Uterus (tissue), 4 donors: ENCODE data around the gene GCSH. TPM values are rescaled to one million over a fixed set of nuclear protein-coding genes. Genes with fewer than 3 reads are reported as not detected.
A peak's percentile ranks its signal among the peaks of the same experiment; 100 is the strongest.

Experiments
- DNase-seq, 2 donors: peaks; one replicate each; pipeline ENCODE4 v3.0.0-alpha.2; 2019 to 2020
- H3K27ac ChIP-seq, 2 donors: fragments of 200-600 bp; sonication (generic); 1 replicate in 1 of 2; 2 replicates in 1 of 2; pipeline ENCODE4 v1.5.1; 2016 to 2018
- H3K27me3 ChIP-seq, 2 donors: fragments of 200-600 bp; sonication (generic); one replicate each; pipeline ENCODE4 v1.5.1; 2018 to 2019; ENCODE audit warnings: control low read depth in 1 of 2
- H3K36me3 ChIP-seq, 2 donors: fragments of 200-600 bp; sonication (generic); one replicate each; pipeline ENCODE4 v1.5.1; 2019; ENCODE audit warnings: control low read depth in 1 of 2
- H3K4me1 ChIP-seq, 2 donors: fragments of 200-600 bp; sonication (generic); one replicate each; pipeline ENCODE4 v1.5.1; 2018 to 2019; ENCODE audit warnings: control low read depth in 1 of 2
- H3K4me3 ChIP-seq, 2 donors: fragments of 200-600 bp; sonication (generic); 1 replicate in 1 of 2; 2 replicates in 1 of 2; pipeline ENCODE4 v1.5.1; 2018 to 2019; ENCODE audit warnings: mild to moderate bottlenecking in 1 of 2
- H3K9me3 ChIP-seq, 2 donors: fragments of 200-600 bp; sonication (generic); one replicate each; pipeline ENCODE4 v1.5.1; 2019; ENCODE audit warnings: control low read depth in 1 of 2
- POLR2A ChIP-seq, 2 donors: fragments of 450-650 bp; IDR thresholded peaks; one replicate each; pipeline ENCODE4 v1.6.1; 2016; ENCODE audit warnings: antibody characterized with exemption in 2 of 2, mild to moderate bottlenecking in 1 of 2, moderate library complexity in 1 of 2
- intact Hi-C: fragments of 100-400 bp; cut with DNase I; formaldehyde crosslinking; loops from one replicate; pipeline ENCODE4 v1.15.1; 2023; ENCODE audit warnings: low total_unique reads
- total RNA-seq, 4 donors: library from RNA; depleted of rRNA in 3 of 4; stranded (reverse); fragments of >200 nt in 3 of 4; gene quantifications; one replicate each; pipeline versions ENCODE4 v1.1.0 to v1.2.4, GENCODE V29; 2014 to 2023
- TF ChIP-seq, protein P1 (sequence below), 4 experiments: fragments of 200-600 bp in 2 of 4; fragments of 450-650 bp in 2 of 4; sonication (generic) in 2 of 4; IDR thresholded peaks; one replicate each; pipeline ENCODE4 v1.5.1; 2016 to 2019; ENCODE audit warnings: antibody characterized with exemption in 4 of 4, mild to moderate bottlenecking in 2 of 4, moderate library complexity in 1 of 4
- donor health status: DM: yes; HTN: yes; CAD: no.

The GCSH gene
- 10 to 100 TPM; 32.1 to 83.8 (median 38.5) TPM for total RNA-seq

DNA sequence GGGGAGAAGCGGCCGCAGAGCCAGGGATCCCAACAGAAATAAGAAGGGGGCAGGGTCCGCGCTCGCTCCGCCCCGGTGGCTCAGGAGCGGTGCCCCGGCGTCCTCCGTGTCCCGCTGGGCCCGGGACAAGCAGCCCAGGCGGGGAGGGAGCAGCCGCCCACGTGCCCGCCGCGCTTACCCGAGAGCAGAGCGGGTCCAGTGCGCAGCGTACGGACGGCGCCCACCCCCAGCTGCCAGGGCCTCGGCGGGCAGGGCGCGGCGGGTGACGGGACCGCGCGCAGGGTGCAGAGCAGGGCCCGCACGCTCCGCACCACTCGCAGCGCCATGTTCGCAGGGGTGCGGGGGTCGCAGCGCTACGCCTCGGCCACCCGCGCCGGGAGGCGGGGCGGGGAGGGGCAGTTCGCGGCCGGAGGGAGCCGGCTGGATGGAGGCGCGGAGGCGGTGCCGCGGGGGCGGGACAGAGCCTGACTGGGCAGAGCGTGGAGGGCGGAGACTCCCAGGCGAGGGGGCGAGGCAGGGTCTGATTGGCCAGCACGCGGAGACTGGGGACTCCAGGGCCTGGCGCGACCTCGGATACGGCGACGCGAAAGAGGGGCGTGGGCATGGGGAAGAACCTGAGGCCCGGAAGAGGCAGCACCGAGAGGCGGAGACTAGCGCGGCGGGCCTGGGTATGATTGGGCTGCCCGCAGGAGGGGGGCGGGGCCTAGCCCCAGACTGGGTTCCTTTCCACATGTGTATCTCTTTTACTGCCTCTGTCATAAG lies at the start of gene GCSH:
Gene GCSH (minus strand): TSS at position 443 of the 762 bp plus-strand sequence. CDS start 117 bp downstream, at position 326.
- TF ChIP-seq POLR2A (IDR thresholded peaks at IDR 0.05) = peak in 1 of 2 donors; percentile 54
- TF ChIP-seq, protein P1, sequence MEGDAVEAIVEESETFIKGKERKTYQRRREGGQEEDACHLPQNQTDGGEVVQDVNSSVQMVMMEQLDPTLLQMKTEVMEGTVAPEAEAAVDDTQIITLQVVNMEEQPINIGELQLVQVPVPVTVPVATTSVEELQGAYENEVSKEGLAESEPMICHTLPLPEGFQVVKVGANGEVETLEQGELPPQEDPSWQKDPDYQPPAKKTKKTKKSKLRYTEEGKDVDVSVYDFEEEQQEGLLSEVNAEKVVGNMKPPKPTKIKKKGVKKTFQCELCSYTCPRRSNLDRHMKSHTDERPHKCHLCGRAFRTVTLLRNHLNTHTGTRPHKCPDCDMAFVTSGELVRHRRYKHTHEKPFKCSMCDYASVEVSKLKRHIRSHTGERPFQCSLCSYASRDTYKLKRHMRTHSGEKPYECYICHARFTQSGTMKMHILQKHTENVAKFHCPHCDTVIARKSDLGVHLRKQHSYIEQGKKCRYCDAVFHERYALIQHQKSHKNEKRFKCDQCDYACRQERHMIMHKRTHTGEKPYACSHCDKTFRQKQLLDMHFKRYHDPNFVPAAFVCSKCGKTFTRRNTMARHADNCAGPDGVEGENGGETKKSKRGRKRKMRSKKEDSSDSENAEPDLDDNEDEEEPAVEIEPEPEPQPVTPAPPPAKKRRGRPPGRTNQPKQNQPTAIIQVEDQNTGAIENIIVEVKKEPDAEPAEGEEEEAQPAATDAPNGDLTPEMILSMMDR (IDR thresholded peaks at IDR 0.05) = no peak

DNA sequence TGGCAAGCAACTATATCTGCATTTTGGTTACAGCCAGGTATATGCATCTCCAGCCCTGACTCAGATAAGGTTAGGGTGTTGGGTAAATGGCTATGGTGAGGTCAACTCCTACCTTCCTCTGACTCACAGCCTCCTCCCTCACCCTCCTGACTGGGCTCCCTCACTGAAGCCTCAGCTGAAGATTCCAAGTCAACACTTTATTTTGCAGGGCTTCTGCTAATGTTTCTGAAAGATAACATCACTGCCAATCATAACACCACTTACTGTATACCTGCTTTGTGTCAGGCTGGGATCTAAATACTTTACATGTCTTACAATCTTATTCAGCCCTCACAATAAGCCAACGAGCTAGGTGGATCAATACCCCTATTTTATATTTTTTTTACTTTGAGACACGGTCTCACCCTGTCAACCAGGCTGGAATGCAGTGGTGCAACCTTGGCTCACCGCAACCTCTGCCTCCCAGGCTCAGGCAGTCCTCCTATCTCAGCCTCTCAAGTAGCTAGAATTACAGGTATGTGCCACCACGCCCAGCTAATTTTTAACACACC lies 47.8 kb upstream of the GCSH start:
- Histone ChIP-seq H3K9me3 (no peaks in the 10 kb centered on the region), H3K4me1 (no peaks in the 10 kb centered on the region), H3K27me3 (no peaks in the 10 kb centered on the region), H3K36me3 (no peaks in the 10 kb centered on the region), H3K27ac (no peak overlapping the region), H3K4me3 (no peak overlapping the region)
- TF ChIP-seq, protein P1 (IDR thresholded peaks at IDR 0.05) = no peak
- intact Hi-C loops = no loop called here
- DNase-seq = no peak

More for the DNA sequence above, at the start of gene GCSH:
- Histone ChIP-seq H3K4me1 (no peaks in the 10 kb centered on the region), H3K36me3 (no peaks in the 10 kb centered on the region), H3K27me3 (no peaks in the 10 kb centered on the region), H3K9me3 (no peaks in the 10 kb centered on the region), H3K27ac (peak within 1 kb of the TSS; percentile 29 to 84), H3K4me3 (peak within 1 kb of the TSS; percentile 38 to 98)
- intact Hi-C loops = no loop called here
- DNase-seq = peak; percentile 99

DNA sequence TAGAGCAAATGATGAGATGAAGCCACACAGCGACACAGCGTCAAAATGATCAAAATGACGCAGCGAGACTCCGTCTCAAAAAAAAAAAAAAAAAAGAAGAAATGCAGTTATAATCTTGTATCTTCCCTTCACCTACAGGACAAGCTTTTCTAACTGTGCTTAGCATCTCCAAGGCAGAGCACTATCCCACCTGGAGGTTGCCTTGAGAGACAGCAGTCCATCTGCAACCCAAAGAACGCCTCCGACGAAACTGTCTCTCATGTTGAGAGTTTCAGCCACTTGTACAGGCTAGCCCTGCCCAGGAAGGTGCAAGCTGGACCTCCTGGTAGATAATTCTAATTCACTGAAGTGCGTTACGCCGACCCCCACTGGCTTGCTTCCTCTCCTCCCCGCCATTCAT lies 46.7 kb upstream of the GCSH start:
- Histone ChIP-seq H3K36me3 (no peaks in the 10 kb centered on the region), H3K4me1 (no peaks in the 10 kb centered on the region), H3K4me3 (no peak overlapping the region), H3K27ac (no peak overlapping the region), H3K9me3 (no peaks in the 10 kb centered on the region), H3K27me3 (no peaks in the 10 kb centered on the region)
- TF ChIP-seq, protein P1 (IDR thresholded peaks at IDR 0.05) = no peak
- no peak for TF ChIP-seq POLR2A (IDR thresholded peaks at IDR 0.05)
- intact Hi-C loops = no loop called here
- DNase-seq = no peak

DNA sequence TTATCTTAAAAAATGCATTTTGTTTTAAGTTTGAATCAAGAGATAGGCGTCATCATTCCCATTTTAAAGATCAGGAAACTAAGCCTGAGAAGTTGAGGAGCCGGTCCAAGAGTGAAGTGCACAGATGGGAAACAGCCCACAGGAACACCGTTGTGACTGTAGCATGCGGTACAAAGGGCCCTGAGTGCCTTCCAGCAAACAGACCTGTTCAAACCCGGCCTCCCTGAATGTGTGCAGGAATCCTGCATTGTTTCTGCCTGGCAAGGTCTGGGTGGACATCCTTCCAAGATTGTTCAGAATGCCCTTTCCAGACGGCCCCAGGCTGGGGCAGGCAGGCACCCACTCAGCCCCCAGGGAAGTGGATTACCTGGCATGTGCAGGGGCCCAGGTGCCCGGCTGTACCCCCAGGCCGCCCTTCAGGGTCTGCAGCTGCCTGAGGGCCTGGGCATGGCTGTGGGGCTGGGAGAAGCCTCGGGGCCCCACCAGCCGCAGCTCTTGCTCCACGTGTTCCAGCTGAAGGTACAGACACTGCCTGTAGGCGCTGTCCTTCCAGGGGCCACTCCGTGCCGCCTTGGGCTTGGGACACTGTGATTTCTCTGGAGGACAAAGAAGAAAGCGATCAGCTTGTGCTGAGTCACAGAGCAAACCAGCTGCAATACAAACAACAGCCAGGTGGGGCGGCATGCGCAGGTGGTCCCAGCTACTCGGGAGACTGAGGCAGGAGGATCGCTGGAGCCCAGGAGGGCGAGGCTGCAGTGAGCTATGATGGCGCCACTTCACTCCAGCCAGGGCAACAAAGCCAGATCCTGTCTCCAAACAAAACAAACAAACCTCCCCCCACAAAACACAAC lies 45.0 kb upstream of the GCSH start:
- TF ChIP-seq, protein P1 (IDR thresholded peaks at IDR 0.05) = no peak
- TF ChIP-seq POLR2A (IDR thresholded peaks at IDR 0.05) = no peak
- intact Hi-C loops = no loop called here
- H3K36me3 ChIP-seq = no peaks in the 10 kb centered on the region
- no peak for DNase-seq
- H3K4me3 ChIP-seq = no peak overlapping the region
- no peak overlapping the region for H3K27ac ChIP-seq
- no peaks in the 10 kb centered on the region for H3K4me1 ChIP-seq
- no peaks in the 10 kb centered on the region for H3K27me3 ChIP-seq
- H3K9me3 ChIP-seq = no peaks in the 10 kb centered on the region
